Panc1 (cell line): ENCODE results near the gene ARL8A.

ENCODE experiments used
- POLR2AphosphoS5 ChIP-seq: IDR thresholded peaks from 2 replicates; pipeline ENCODE4 v1.6.1; 2012; ENCODE audit warnings: mild to moderate bottlenecking, low read depth, low read length, moderate library complexity
- TCF7L2 ChIP-seq: IDR thresholded peaks from 2 replicates; pipeline ENCODE4 v1.6.1; 2011; ENCODE audit warnings: mild to moderate bottlenecking, low read depth, low read length, inconsistent platforms
- TF ChIP-seq, protein P1 (sequence below): fragments of 450-650 bp; IDR thresholded peaks from 2 replicates; pipeline ENCODE4 v1.5.1; 2017; ENCODE audit warnings: mild to moderate bottlenecking
- TF ChIP-seq, protein P2 (sequence below), 2 experiments: IDR thresholded peaks; 2 replicates each; pipeline ENCODE4 v1.6.1; 2011 to 2012; ENCODE audit warnings: low read depth in 2 of 2, control low read depth in 1 of 2, low read length in 1 of 2, mild to moderate bottlenecking in 1 of 2, moderate library complexity in 1 of 2; ENCODE audit not compliant: insufficient read depth in 1 of 2

DNA sequence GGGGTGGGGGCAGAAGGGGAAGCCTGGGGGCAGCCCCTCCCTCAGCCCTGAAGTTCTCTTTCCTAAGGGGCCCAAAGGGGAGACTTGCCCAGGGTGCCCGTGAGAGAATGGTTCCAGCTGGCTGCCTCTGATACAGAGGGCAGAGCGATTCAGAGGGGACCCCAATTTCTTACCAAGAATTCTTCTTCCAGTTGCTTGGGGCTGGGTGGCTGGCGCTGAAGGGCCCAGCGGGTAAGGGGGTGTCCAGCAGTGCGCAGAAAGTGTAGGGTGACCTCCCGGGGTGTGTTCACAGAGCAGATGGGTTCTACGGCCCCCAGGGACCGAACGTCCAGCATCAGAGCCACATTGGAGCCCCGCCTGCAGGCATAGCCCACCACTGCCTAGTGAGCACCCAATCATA, 13.4 kb upstream of the ARL8A start:
- no peak for TF ChIP-seq POLR2AphosphoS5
- TF ChIP-seq, protein P1, sequence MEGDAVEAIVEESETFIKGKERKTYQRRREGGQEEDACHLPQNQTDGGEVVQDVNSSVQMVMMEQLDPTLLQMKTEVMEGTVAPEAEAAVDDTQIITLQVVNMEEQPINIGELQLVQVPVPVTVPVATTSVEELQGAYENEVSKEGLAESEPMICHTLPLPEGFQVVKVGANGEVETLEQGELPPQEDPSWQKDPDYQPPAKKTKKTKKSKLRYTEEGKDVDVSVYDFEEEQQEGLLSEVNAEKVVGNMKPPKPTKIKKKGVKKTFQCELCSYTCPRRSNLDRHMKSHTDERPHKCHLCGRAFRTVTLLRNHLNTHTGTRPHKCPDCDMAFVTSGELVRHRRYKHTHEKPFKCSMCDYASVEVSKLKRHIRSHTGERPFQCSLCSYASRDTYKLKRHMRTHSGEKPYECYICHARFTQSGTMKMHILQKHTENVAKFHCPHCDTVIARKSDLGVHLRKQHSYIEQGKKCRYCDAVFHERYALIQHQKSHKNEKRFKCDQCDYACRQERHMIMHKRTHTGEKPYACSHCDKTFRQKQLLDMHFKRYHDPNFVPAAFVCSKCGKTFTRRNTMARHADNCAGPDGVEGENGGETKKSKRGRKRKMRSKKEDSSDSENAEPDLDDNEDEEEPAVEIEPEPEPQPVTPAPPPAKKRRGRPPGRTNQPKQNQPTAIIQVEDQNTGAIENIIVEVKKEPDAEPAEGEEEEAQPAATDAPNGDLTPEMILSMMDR: no peak
- TF ChIP-seq, protein P2, sequence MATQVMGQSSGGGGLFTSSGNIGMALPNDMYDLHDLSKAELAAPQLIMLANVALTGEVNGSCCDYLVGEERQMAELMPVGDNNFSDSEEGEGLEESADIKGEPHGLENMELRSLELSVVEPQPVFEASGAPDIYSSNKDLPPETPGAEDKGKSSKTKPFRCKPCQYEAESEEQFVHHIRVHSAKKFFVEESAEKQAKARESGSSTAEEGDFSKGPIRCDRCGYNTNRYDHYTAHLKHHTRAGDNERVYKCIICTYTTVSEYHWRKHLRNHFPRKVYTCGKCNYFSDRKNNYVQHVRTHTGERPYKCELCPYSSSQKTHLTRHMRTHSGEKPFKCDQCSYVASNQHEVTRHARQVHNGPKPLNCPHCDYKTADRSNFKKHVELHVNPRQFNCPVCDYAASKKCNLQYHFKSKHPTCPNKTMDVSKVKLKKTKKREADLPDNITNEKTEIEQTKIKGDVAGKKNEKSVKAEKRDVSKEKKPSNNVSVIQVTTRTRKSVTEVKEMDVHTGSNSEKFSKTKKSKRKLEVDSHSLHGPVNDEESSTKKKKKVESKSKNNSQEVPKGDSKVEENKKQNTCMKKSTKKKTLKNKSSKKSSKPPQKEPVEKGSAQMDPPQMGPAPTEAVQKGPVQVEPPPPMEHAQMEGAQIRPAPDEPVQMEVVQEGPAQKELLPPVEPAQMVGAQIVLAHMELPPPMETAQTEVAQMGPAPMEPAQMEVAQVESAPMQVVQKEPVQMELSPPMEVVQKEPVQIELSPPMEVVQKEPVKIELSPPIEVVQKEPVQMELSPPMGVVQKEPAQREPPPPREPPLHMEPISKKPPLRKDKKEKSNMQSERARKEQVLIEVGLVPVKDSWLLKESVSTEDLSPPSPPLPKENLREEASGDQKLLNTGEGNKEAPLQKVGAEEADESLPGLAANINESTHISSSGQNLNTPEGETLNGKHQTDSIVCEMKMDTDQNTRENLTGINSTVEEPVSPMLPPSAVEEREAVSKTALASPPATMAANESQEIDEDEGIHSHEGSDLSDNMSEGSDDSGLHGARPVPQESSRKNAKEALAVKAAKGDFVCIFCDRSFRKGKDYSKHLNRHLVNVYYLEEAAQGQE (IDR thresholded peaks at IDR 0.05; ENCODE audit: insufficient read depth in 1 of 2, low read depth in 2 of 2, low read length in 1 of 2): no peak
- no peak for TF ChIP-seq TCF7L2
